ENCODE data around the gene SETD4.

- TF ChIP-seq CTCF (conservative IDR thresholded peaks at IDR 0.05 in 1 of 2, IDR thresholded peaks at IDR 0.05 in 1 of 2; ENCODE audit: extremely low read depth in 1 of 2, insufficient read depth in 1 of 2, low read depth in 1 of 2, low read length in 2 of 2): no peak
- no peak for TF ChIP-seq EZH2 (IDR thresholded peaks at IDR 0.05; ENCODE audit: borderline replicate concordance, low read length)
Measured at GRCh38 chr21:36004441-36004840, 55.9 kb downstream of the SETD4 start.
